Muscle of arm (tissue), 12 donors: ENCODE data around the gene RIPOR1. TPM values are rescaled to one million over a fixed set of nuclear protein-coding genes. Genes with fewer than 3 reads are reported as not detected.

Experiments used
- polyA plus RNA-seq, 12 donors: library from polyadenylated mRNA; unstranded; fragments of 120-200 nt; gene quantifications; one replicate each; pipeline ENCODE4 v1.2.1, GENCODE V29; 2013; ENCODE audit not compliant: insufficient read length in 12 of 12

Gene RIPOR1
- polyA plus RNA-seq, 12 donors: 31.1 to 91.9 (median 47.9) TPM; not detected in 1

Other genes starting within 250 kb of the RIPOR1 start
- gene PLEKHG4, start 249.3 kb upstream of the RIPOR1 start, polyA plus RNA-seq: 10 to 100 TPM in 4 of 12 donors, 1 to 10 TPM in 7, not detected in 1; 5.0 to 14.6 (median 9.7) TPM
- under 1 TPM in 9 of 12 donors, not detected in 3; 0.09 to 0.95 (median 0.33) TPM for gene KCTD19, start 202.1 kb upstream of the RIPOR1 start, polyA plus RNA-seq
- gene LRRC36, start 202.0 kb upstream of the RIPOR1 start, polyA plus RNA-seq: 1 to 10 TPM in 1 of 12 donors, under 1 TPM in 9, not detected in 2; 0.24 to 1.1 (median 0.47) TPM
- gene TPPP3, start 135.3 kb upstream of the RIPOR1 start, polyA plus RNA-seq: 100 to 1,000 TPM in 11 of 12 donors, not detected in 1; 232 to 581 (median 412) TPM
- gene ZDHHC1, start 112.4 kb upstream of the RIPOR1 start, polyA plus RNA-seq: 10 to 100 TPM in 11 of 12 donors, not detected in 1; 11.7 to 26.8 (median 17.0) TPM
- gene HSD11B2, start 97.7 kb upstream of the RIPOR1 start, polyA plus RNA-seq: 10 to 100 TPM in 2 of 12 donors, 1 to 10 TPM in 9, not detected in 1; 5.1 to 11.8 (median 8.1) TPM
- gene ATP6V0D1, start 47.7 kb upstream of the RIPOR1 start, polyA plus RNA-seq: 10 to 100 TPM in 11 of 12 donors, not detected in 1; 44.5 to 67.3 (median 55.4) TPM
- gene AGRP, start 45.3 kb upstream of the RIPOR1 start, polyA plus RNA-seq: under 1 TPM in 3 of 12 donors, not detected in 9; 0.25 to 0.59 (median 0.25) TPM
- 10 to 100 TPM in 11 of 12 donors, not detected in 1; 40.4 to 71.9 (median 43.6) TPM for gene CTCF, start 33.7 kb downstream of the RIPOR1 start, polyA plus RNA-seq
- gene CARMIL2, start 116.3 kb downstream of the RIPOR1 start, polyA plus RNA-seq: 1 to 10 TPM in 2 of 12 donors, under 1 TPM in 8, not detected in 2; 0.32 to 2.4 (median 0.41) TPM
- gene ACD, start 131.4 kb downstream of the RIPOR1 start, polyA plus RNA-seq: 10 to 100 TPM in 10 of 12 donors, 1 to 10 TPM in 1, not detected in 1; 9.6 to 29.9 (median 13.0) TPM
- gene PARD6A, start 132.1 kb downstream of the RIPOR1 start, polyA plus RNA-seq: 1 to 10 TPM in 2 of 12 donors, under 1 TPM in 8, not detected in 2; 0.41 to 1.2 (median 0.72) TPM
- 10 to 100 TPM in 2 of 12 donors, 1 to 10 TPM in 9, not detected in 1; 6.1 to 15.3 (median 8.6) TPM for gene ENKD1, start 137.9 kb downstream of the RIPOR1 start, polyA plus RNA-seq
- 1 to 10 TPM in 10 of 12 donors, not detected in 2; 1.5 to 3.2 (median 2.1) TPM for gene C16orf86, start 138.0 kb downstream of the RIPOR1 start, polyA plus RNA-seq
- 10 to 100 TPM in 11 of 12 donors, not detected in 1; 10.2 to 29.8 (median 13.1) TPM for gene GFOD2, start 190.5 kb downstream of the RIPOR1 start, polyA plus RNA-seq